ENCODE results near the gene PTEN. TPM values are rescaled to one million over a fixed set of nuclear protein-coding genes. Genes with fewer than 3 reads are reported as not detected.
"Not testable (repeated sequence)": the region's sequence is repeated elsewhere in the genome, so short reads cannot be mapped to it uniquely, and the experiment has no call there.

The PTEN gene
- polyA plus RNA-seq, 4 donors, result 18.8 to 73.2 (median 27.7) TPM

DNA sequence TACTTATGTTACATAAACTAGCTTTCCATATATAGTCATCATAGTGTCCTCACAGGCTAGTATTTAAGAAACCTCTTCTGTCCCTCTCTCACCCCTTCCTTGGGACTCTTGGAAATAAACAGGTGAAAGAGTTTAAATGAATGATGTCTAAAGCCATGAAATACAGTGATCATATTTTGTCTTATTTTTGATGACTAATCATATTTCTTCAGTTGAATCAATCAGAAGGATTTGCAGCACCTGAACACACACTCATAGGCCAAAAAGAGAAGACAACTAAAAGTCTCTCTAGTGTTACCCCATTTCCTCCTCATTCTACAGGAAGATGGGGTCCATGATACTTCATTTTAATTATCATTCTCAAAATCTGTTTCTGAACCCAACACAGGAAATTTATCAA lies 36.8 kb upstream of the PTEN start:
- H3K27me3 ChIP-seq (ENCODE audit: control insufficient read depth in 3 of 3, insufficient read depth in 3 of 3, low read length in 3 of 3), result no peaks in the 10 kb centered on the region
- no peak overlapping the region for H3K27ac ChIP-seq (ENCODE audit: low read depth in 1 of 3, low read length in 2 of 3)
- no peaks in the 10 kb centered on the region for H3K4me1 ChIP-seq (ENCODE audit: control insufficient read depth in 3 of 3, insufficient read depth in 2 of 3, low read depth in 1 of 3, low read length in 2 of 3)
- no peaks in the 10 kb centered on the region for H3K36me3 ChIP-seq (ENCODE audit: control insufficient read depth in 3 of 3, insufficient read depth in 2 of 3, low read depth in 1 of 3, low read length in 3 of 3)
- FAIRE-seq (no peak), DNase-seq (no peak)
- H3K9me3 ChIP-seq (ENCODE audit: control insufficient read depth in 2 of 2, insufficient read depth in 1 of 2, low read depth in 1 of 2, low read length in 1 of 2), result no peaks in the 10 kb centered on the region
- H3K4me3 ChIP-seq (ENCODE audit: low read depth in 1 of 3, low read length in 3 of 3), result no peak overlapping the region

DNA sequence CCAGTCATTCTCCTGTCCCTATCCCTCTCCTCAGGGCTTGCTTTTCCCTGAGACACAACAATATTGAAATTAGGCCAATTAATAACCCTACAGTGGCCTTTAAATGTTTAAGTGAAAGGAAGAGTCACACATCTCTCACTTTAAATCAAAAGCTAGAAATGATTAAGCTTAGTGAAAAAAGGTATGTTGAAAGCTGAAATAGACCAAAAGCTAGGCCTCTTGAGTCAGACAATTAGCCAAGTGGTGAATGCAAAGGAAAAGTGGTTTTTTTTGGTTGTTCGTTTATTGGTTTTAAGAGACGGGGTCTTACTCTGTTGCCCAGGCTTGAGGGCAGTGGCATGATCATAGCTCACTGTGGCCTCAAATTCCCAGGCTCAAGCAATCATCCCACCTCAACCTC lies 35.7 kb upstream of the PTEN start:
- FAIRE-seq, result no peak
- no peaks in the 10 kb centered on the region for H3K4me1 ChIP-seq (ENCODE audit: control insufficient read depth in 3 of 3, insufficient read depth in 2 of 3, low read depth in 1 of 3, low read length in 2 of 3)

DNA sequence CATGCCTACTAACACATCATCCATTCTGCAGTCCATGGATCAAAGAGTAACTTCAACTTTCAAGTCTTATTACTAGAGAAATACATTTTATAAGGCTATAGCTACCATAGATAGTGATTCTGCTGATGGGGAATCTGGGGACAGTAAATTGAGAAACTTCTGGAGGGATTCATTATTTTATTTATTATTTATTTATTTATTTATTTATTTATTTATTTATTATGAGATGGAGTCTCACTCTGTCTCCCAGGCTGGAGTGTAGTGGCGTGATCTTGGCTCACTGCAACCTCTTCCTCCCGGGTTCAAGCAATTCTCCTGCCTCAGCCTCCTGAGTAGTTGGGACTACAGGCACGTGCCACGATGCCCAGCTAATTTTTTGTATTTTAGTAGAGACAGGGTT lies 34.4 kb upstream of the PTEN start:
- not testable (repeated sequence) for H3K9me3 ChIP-seq (ENCODE audit: control insufficient read depth in 2 of 2, insufficient read depth in 1 of 2, low read depth in 1 of 2, low read length in 1 of 2); H3K4me1 ChIP-seq (ENCODE audit: control insufficient read depth in 3 of 3, insufficient read depth in 2 of 3, low read depth in 1 of 3, low read length in 2 of 3); H3K27me3 ChIP-seq (ENCODE audit: control insufficient read depth in 3 of 3, insufficient read depth in 3 of 3, low read length in 3 of 3); FAIRE-seq; H3K36me3 ChIP-seq (ENCODE audit: control insufficient read depth in 3 of 3, insufficient read depth in 2 of 3, low read depth in 1 of 3, low read length in 3 of 3); H3K4me3 ChIP-seq (ENCODE audit: low read depth in 1 of 3, low read length in 3 of 3); H3K27ac ChIP-seq (ENCODE audit: low read depth in 1 of 3, low read length in 2 of 3); DNase-seq
- WGBS, 3 donors, result 96 to 98% (median 97%) methylated on average over 4 of the region's 4 CpGs

More for the DNA sequence above, 35.7 kb upstream of the PTEN start:
- H3K4me3 ChIP-seq (ENCODE audit: low read depth in 1 of 3, low read length in 3 of 3), result no peak overlapping the region
- H3K27ac ChIP-seq (ENCODE audit: low read depth in 1 of 3, low read length in 2 of 3), result no peak overlapping the region
- no peaks in the 10 kb centered on the region for H3K9me3 ChIP-seq (ENCODE audit: control insufficient read depth in 2 of 2, insufficient read depth in 1 of 2, low read depth in 1 of 2, low read length in 1 of 2)
- 71 to 89% (median 83%) methylated on average over 2 of the region's 2 CpGs for WGBS, 3 donors
- H3K27me3 ChIP-seq (ENCODE audit: control insufficient read depth in 3 of 3, insufficient read depth in 3 of 3, low read length in 3 of 3), result no peaks in the 10 kb centered on the region
- no peak for DNase-seq
- H3K36me3 ChIP-seq (ENCODE audit: control insufficient read depth in 3 of 3, insufficient read depth in 2 of 3, low read depth in 1 of 3, low read length in 3 of 3), result no peaks in the 10 kb centered on the region

DNA sequence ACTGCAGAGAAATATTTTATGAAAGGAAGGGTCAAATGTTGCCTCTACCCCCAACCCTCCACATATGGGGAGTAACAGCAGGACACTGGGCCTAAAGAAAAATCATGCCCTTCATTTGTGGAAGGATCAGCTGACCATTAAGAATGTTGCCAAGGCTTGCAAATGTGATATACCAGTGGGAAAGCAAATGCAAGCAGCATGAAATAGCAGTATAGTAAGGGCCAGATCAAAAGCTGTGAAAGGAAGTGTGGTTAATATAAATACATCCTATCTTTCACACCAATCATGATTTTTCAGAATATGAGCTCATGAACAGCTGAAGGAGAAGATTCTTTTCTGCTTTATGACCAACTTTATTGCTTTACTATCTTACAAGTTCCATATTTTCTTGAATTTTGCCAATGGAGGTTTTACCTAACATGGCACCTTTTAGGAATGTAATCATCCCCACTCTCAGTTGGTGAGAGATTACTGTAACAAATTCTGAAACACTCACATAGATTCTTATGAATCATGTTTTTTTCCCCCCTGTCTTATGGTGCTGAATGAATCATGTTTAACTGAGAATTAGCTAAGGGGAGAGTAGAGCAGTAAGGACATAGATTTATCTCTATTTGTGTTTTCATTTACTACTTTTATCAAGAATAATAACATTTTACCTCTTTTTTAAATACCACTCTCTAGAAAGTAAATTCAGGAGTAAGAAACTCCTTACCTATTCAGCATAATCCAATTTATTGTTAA lies 33.3 kb upstream of the PTEN start:
- Histone ChIP-seq H3K4me1 (ENCODE audit: control insufficient read depth in 3 of 3, insufficient read depth in 2 of 3, low read depth in 1 of 3, low read length in 2 of 3) (no peaks in the 10 kb centered on the region), H3K27ac (ENCODE audit: low read depth in 1 of 3, low read length in 2 of 3) (no peak overlapping the region), H3K36me3 (ENCODE audit: control insufficient read depth in 3 of 3, insufficient read depth in 2 of 3, low read depth in 1 of 3, low read length in 3 of 3) (no peaks in the 10 kb centered on the region), H3K27me3 (ENCODE audit: control insufficient read depth in 3 of 3, insufficient read depth in 3 of 3, low read length in 3 of 3) (no peaks in the 10 kb centered on the region), H3K9me3 (ENCODE audit: control insufficient read depth in 2 of 2, insufficient read depth in 1 of 2, low read depth in 1 of 2, low read length in 1 of 2) (no peaks in the 10 kb centered on the region), H3K4me3 (ENCODE audit: low read depth in 1 of 3, low read length in 3 of 3) (no peak overlapping the region)
- DNase-seq (no peak), FAIRE-seq (no peak)

DNA sequence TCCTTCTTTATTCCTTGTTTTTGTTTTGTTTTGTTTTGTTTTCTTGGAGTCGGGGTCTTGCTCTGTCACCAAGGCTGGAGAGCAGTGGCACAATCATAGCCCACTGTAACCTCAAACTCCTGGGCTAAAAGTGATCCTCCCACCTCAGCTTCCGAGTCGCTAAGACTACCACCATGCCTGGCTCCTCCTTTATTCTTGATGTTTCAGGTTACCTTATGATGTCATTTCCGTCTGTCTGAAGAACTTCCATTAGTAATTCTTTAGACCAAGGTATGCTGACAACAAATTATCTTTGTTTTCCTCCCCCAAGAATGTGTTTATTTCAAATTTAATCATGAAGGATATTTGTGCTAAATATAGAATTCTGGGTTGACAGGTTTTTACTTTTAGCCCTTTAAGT lies 27.3 kb upstream of the PTEN start:
- Histone ChIP-seq H3K9me3 (ENCODE audit: control insufficient read depth in 2 of 2, insufficient read depth in 1 of 2, low read depth in 1 of 2, low read length in 1 of 2) (no peaks in the 10 kb centered on the region), H3K27me3 (ENCODE audit: control insufficient read depth in 3 of 3, insufficient read depth in 3 of 3, low read length in 3 of 3) (no peaks in the 10 kb centered on the region), H3K27ac (ENCODE audit: low read depth in 1 of 3, low read length in 2 of 3) (no peak overlapping the region), H3K4me1 (ENCODE audit: control insufficient read depth in 3 of 3, insufficient read depth in 2 of 3, low read depth in 1 of 3, low read length in 2 of 3) (peaks cover 0 to 8% (median 0%) of the 10 kb centered on the region in 3 donors), H3K36me3 (ENCODE audit: control insufficient read depth in 3 of 3, insufficient read depth in 2 of 3, low read depth in 1 of 3, low read length in 3 of 3) (no peaks in the 10 kb centered on the region), H3K4me3 (ENCODE audit: low read depth in 1 of 3, low read length in 3 of 3) (no peak overlapping the region)
- 77 to 95% (median 92%) methylated on average over 4 of the region's 4 CpGs for WGBS, 3 donors
- no peak for FAIRE-seq
- no peak for DNase-seq

DNA sequence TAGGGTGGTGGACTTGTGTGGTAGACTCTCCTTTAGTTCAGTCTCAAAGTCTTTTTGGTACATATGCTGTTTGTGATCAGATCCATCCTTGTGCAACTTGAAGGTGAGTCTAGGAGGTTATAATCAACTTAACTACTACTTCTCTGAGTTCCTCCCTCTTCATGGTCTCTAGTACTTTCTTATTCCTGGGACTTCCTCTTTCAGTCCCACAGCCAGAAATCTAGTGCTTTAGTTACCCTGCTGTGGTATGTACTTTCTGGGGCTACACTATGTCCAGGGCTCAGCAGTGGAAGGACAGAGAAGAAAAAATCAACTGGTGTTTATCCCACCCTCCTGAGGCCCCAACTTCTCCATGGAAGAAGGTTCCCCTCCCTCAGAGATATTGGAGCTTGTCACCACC lies 26.0 kb upstream of the PTEN start:
- H3K9me3 ChIP-seq (ENCODE audit: control insufficient read depth in 2 of 2, insufficient read depth in 1 of 2, low read depth in 1 of 2, low read length in 1 of 2), result no peaks in the 10 kb centered on the region
- H3K4me3 ChIP-seq (ENCODE audit: low read depth in 1 of 3, low read length in 3 of 3), result no peak overlapping the region
- no peaks in the 10 kb centered on the region for H3K36me3 ChIP-seq (ENCODE audit: control insufficient read depth in 3 of 3, insufficient read depth in 2 of 3, low read depth in 1 of 3, low read length in 3 of 3)
- FAIRE-seq (no peak), DNase-seq (peak in 1 of 2 donors; percentile 14)
- H3K27me3 ChIP-seq (ENCODE audit: control insufficient read depth in 3 of 3, insufficient read depth in 3 of 3, low read length in 3 of 3), result no peaks in the 10 kb centered on the region
- peaks cover 0 to 18% (median 0%) of the 10 kb centered on the region in 3 donors for H3K4me1 ChIP-seq (ENCODE audit: control insufficient read depth in 3 of 3, insufficient read depth in 2 of 3, low read depth in 1 of 3, low read length in 2 of 3)
- no peak overlapping the region for H3K27ac ChIP-seq (ENCODE audit: low read depth in 1 of 3, low read length in 2 of 3)

DNA sequence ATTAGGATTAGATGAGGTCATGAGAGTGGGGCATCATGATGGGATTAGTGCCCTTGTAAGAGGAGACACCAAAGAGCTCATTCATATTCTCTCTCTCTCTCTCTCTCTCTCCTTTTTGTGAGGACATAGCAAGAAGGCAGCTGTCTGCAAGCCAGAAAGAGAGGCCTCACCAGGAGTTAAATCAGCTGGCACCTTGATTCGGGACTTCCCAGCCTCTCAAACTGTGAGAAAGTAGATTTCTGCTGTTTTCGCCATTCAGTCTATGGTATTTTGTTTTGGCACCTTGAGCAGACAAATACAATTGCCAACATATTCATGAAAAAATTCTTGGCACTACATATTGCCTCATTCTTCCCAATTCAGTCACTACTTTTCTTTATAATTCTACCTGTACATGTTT lies 24.8 kb upstream of the PTEN start:
- no peak for DNase-seq
- Histone ChIP-seq H3K9me3 (ENCODE audit: control insufficient read depth in 2 of 2, insufficient read depth in 1 of 2, low read depth in 1 of 2, low read length in 1 of 2) (no peaks in the 10 kb centered on the region), H3K4me3 (ENCODE audit: low read depth in 1 of 3, low read length in 3 of 3) (no peak overlapping the region), H3K27me3 (ENCODE audit: control insufficient read depth in 3 of 3, insufficient read depth in 3 of 3, low read length in 3 of 3) (no peaks in the 10 kb centered on the region), H3K4me1 (ENCODE audit: control insufficient read depth in 3 of 3, insufficient read depth in 2 of 3, low read depth in 1 of 3, low read length in 2 of 3) (peaks cover 0 to 26% (median 0%) of the 10 kb centered on the region in 3 donors), H3K36me3 (ENCODE audit: control insufficient read depth in 3 of 3, insufficient read depth in 2 of 3, low read depth in 1 of 3, low read length in 3 of 3) (no peaks in the 10 kb centered on the region), H3K27ac (ENCODE audit: low read depth in 1 of 3, low read length in 2 of 3) (no peak overlapping the region)
- WGBS, 3 donors, result 85 to 100% (median 85%) methylated on average over 2 of the region's 2 CpGs
- FAIRE-seq, result no peak

DNA sequence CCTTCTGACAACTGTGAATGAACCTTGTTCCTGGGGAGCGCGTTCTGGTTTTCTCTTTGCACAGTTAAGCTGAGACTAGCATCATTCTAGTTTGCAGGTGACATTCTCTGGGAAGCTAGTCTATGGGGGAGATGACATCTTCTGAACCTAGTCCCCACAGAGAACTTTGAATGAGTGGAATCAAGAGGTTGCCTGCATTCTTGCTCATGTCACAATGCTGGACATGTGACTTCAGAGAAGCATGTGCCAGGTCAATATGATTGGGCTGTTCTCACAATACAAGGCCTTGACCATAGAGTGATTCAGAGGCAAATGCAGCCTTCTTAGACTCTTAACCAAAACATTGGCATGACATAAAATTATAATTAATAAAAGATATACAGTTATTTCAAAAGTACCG lies 22.2 kb upstream of the PTEN start:
- DNase-seq (peak; percentile 20 to 77), FAIRE-seq (no peak)
- Histone ChIP-seq H3K4me1 (ENCODE audit: control insufficient read depth in 3 of 3, insufficient read depth in 2 of 3, low read depth in 1 of 3, low read length in 2 of 3) (peaks cover 0 to 26% (median 0%) of the 10 kb centered on the region in 3 donors), H3K27ac (ENCODE audit: low read depth in 1 of 3, low read length in 2 of 3) (peak overlapping the region in 1 of 3 donors; percentile 81), H3K4me3 (ENCODE audit: low read depth in 1 of 3, low read length in 3 of 3) (no peak overlapping the region), H3K9me3 (ENCODE audit: control insufficient read depth in 2 of 2, insufficient read depth in 1 of 2, low read depth in 1 of 2, low read length in 1 of 2) (no peaks in the 10 kb centered on the region), H3K36me3 (ENCODE audit: control insufficient read depth in 3 of 3, insufficient read depth in 2 of 3, low read depth in 1 of 3, low read length in 3 of 3) (peaks cover 0 to 2% (median 0%) of the 10 kb centered on the region in 3 donors), H3K27me3 (ENCODE audit: control insufficient read depth in 3 of 3, insufficient read depth in 3 of 3, low read length in 3 of 3) (no peaks in the 10 kb centered on the region)
- WGBS, 3 donors, result 61 to 79% (median 68%) methylated on average over 3 of the region's 3 CpGs

DNA sequence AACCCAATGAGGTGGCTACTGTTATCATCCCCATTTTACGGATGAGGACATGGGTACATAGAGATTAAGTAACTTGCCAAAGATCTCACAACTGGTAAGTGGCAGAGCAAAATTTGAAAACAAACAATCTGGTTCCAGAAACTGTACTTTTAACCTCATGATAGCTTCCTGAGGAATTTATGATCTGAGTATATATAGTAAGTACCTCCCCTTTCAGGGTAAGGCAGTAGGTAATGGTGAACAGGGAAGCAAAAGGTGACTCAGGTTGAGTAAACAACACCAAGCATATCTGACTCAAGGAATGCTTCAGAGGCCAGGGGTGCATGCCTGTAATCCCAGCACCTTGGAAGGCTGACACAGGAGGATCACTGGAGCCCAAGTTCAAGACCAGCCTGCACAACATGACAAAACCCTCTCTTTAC lies 21.2 kb upstream of the PTEN start:
- Histone ChIP-seq H3K4me3 (ENCODE audit: low read depth in 1 of 3, low read length in 3 of 3) (no peak overlapping the region), H3K9me3 (ENCODE audit: control insufficient read depth in 2 of 2, insufficient read depth in 1 of 2, low read depth in 1 of 2, low read length in 1 of 2) (no peaks in the 10 kb centered on the region), H3K4me1 (ENCODE audit: control insufficient read depth in 3 of 3, insufficient read depth in 2 of 3, low read depth in 1 of 3, low read length in 2 of 3) (peaks cover 0 to 26% (median 0%) of the 10 kb centered on the region in 3 donors), H3K27me3 (ENCODE audit: control insufficient read depth in 3 of 3, insufficient read depth in 3 of 3, low read length in 3 of 3) (no peaks in the 10 kb centered on the region), H3K27ac (ENCODE audit: low read depth in 1 of 3, low read length in 2 of 3) (peak overlapping the region; percentile 32 to 81 (median 73)), H3K36me3 (ENCODE audit: control insufficient read depth in 3 of 3, insufficient read depth in 2 of 3, low read depth in 1 of 3, low read length in 3 of 3) (peaks cover 0 to 2% (median 0%) of the 10 kb centered on the region in 3 donors)
- DNase-seq (peak; percentile 92 to 96), FAIRE-seq (no peak)
- 18 to 73% (median 45%) methylated on average over 1 of the region's 1 CpG for WGBS, 3 donors
